ENCODE data around the gene WDR86.

The WDR86 gene

GRCh38 chr7:151437866-151438516, 28.2 kb upstream of the WDR86 start:
- Histone ChIP-seq H3K9me3 (no peaks in the 10 kb centered on the region), H3K4me3 (ENCODE audit: low read depth, low read length) (no peak overlapping the region), H3K4me1 (no peaks in the 10 kb centered on the region; the same call in 1 of the 2 replicates), H3K36me3 (no peaks in the 10 kb centered on the region), H3K27me3 (no peaks in the 10 kb centered on the region)
- TF ChIP-seq CTCF (IDR thresholded peaks at IDR 0.05; ENCODE audit: low read depth, low read length), result no peak
- no peak for DNase-seq

- no peaks in the 10 kb centered on the region; the same call in 1 of the 2 replicates for H3K4me1 ChIP-seq
- no peaks in the 10 kb centered on the region for H3K27me3 ChIP-seq
- DNase-seq, result no peak
- TF ChIP-seq CTCF (IDR thresholded peaks at IDR 0.05; ENCODE audit: low read depth, low read length), result no peak
- H3K36me3 ChIP-seq, result no peaks in the 10 kb centered on the region
- H3K9me3 ChIP-seq, result no peaks in the 10 kb centered on the region
- no peak overlapping the region for H3K4me3 ChIP-seq (ENCODE audit: low read depth, low read length)
These were observed 27.3 kb upstream of the WDR86 start for GRCh38 chr7:151437159-151437553.

GRCh38 chr7:151436446-151437158, 26.8 kb upstream of the WDR86 start:
- H3K36me3 ChIP-seq, result no peaks in the 10 kb centered on the region
- H3K4me1 ChIP-seq, result no peaks in the 10 kb centered on the region; the same call in 1 of the 2 replicates
- H3K27me3 ChIP-seq, result no peaks in the 10 kb centered on the region
- H3K4me3 ChIP-seq (ENCODE audit: low read depth, low read length), result no peak overlapping the region
- peak; percentile 49 for DNase-seq
- no peaks in the 10 kb centered on the region for H3K9me3 ChIP-seq
- TF ChIP-seq CTCF (IDR thresholded peaks at IDR 0.05; ENCODE audit: low read depth, low read length), result no peak

DNA sequence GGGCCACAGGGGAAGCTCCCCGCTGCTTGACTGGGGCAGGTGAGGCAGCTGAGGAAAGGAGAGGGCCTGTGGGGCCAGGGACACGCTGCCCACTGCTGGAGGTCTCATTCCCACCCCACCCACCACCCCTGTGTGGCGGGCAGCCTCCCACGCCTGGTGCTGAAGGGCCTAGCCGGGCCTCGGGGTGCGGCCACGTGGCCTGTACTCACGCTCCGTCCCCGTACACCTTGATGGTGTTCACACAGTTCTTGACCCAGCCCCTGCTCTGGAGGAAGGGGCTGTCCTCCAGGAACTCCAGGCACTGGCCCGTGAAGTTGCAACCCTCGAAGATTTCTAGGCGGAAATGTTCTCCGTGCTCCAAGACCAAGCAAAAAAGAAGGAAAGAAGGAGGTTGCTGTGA, 26.1 kb upstream of the WDR86 start:
- Histone ChIP-seq H3K9me3 (no peaks in the 10 kb centered on the region), H3K4me3 (ENCODE audit: low read depth, low read length) (no peak overlapping the region)
- TF ChIP-seq CTCF (IDR thresholded peaks at IDR 0.05; ENCODE audit: low read depth, low read length), result no peak

GRCh38 chr7:151435103-151435916, 25.5 kb upstream of the WDR86 start:
- Histone ChIP-seq H3K4me1 (no peaks in the 10 kb centered on the region; the same call in 1 of the 2 replicates), H3K4me3 (ENCODE audit: low read depth, low read length) (no peak overlapping the region), H3K9me3 (no peaks in the 10 kb centered on the region), H3K36me3 (no peaks in the 10 kb centered on the region), H3K27me3 (no peaks in the 10 kb centered on the region)
- no peak for DNase-seq
- no peak for TF ChIP-seq CTCF (IDR thresholded peaks at IDR 0.05; ENCODE audit: low read depth, low read length)

More for the DNA sequence above, 26.1 kb upstream of the WDR86 start:
- Histone ChIP-seq H3K36me3 (no peaks in the 10 kb centered on the region), H3K27me3 (no peaks in the 10 kb centered on the region), H3K4me1 (no peaks in the 10 kb centered on the region; the same call in 1 of the 2 replicates)
- no peak for DNase-seq

Data from BE2C (cell line).